Measurements from ENCODE around the gene SGSM1.

- TF ChIP-seq CTCF (IDR thresholded peaks at IDR 0.05): no peak
- TF ChIP-seq POLR2A (IDR thresholded peaks at IDR 0.05): no peak
Observed at GRCh38 chr22:24822471-24822870, 16.5 kb downstream of the SGSM1 start.

Data from right lobe of liver (tissue), 4 donors.